Stimulated activated CD8-positive, alpha-beta memory T cell treated with anti-CD3 and anti-CD28 coated beads, Interleukin-12 subunit alpha, Interleukin-12 subunit beta, amount 100 ng/mL, for 4 hours (primary cell): Measurements from ENCODE around the gene ENTREP3.

Source experiments
- DNase-seq: peaks from one replicate; pipeline ENCODE4 v3.0.0-alpha.2; 2020; ENCODE audit warnings: low read depth

Gene ENTREP3

DNA sequence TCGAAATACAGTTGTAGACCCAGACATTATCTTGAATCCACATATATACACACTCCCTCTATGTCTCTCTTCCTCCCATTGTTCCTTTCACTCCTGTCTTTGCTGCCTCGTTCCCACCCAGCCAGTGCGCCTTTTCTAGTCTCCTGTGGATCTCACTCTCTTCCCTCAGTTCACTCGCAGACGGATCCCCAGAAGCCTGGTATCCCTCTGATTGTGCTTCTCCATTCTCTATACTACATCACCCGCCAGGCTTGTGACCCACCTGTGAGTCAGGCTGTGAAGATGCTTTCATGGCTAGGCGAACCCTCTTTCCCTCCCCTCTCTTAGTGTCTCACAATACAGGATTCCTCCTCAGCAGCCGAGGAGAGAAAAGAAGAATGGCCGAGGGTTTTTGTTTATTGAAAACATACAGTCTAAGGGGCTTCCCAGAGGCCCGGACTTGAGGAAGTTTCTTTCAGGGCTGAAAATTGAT lies 23.4 kb upstream of the ENTREP3 start:
- DNase-seq: no peak

DNA sequence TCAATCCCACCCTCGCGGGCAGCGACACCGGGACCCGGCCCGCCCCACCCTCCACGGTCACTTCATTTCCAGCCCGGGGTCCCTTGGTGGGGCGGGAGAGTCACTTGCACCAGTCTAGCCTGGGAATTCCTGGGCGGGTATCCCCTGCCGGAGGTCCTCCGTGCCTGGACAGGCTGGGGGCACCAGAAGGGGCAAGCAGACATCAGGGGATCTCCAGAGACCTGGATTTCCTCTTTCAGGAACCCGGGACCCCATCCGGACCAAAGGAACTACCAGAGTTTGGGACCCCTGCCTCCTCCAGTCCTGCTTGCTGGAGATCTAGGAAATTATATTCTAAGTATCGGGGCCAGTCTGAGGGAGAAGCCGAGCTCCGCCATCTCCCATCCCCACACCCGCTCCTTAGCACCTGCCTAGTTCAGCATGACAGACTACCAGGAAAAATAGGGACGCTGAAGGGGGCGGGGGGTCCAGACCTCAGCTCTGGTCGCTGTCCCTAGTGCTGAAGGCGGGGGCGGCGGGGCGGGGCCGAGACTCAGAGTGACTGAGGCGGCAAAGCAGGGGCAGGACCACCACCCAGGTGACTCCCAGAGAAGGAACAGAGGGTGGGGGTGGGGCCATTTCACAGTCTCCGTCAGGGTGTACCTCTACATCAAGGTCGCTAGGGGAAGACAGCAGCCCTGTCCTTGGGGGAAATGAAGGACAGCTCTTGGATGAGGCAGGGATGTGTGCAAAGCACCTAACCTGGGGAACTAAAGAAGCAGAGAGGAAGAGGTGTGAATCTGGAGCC lies 22.8 kb upstream of the ENTREP3 start:
- DNase-seq: peak; percentile 50

GRCh38 chr1:155277070-155277901 lies 22.0 kb upstream of the ENTREP3 start, which contains the start of gene HCN3:
HCN3 (plus strand) TSS chr1:155277463; CDS start chr1:155277591, 128 bp downstream.
- DNase-seq: peak; percentile 88

GRCh38 chr1:155273343-155274245 lies 18.3 kb upstream of the ENTREP3 start, which contains the start of gene CLK2:
CLK2 (minus strand) TSS chr1:155273504; CDS start chr1:155270977, 2,527 bp downstream.
- DNase-seq: peak; percentile 94

DNA sequence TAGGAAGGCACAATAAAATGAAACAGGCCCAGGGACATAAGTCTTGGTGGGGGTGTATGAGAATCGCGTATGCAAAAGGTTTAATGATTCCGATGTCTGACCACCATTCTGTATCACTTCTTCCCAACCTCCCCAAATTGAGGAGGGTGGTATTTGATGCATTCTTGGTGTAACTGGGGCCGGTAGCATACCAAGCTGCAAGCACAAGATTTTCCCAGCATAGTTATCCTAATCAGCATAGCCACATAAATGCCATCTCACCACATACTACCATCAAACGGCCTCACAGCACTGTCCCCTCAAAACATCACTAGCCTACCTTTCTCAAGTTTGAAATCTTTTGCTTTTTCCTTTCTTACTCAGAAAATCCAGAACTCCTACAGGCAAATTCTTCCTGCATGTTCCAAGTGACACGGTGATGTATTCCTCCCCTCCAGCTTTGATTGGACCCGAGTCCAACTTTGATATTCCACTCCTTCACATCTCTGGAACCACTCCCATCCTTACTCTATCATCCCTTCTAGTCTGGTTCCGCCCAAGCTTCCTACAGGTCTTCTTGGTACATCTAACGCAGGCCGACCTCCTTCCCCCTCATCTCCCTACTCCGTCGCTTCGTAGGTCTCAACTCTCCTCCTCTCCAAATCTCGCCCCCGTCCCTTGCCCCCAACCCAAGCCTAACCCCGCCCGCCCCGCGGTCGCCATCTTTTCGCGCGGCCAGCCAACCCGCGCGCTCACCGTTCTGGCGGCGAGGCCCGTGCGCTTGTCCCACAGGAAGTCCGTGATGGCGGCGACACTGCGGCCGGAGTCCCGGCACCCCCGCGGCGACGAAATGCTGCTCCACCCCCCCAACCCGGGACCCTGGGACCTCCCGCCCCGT lies 17.4 kb upstream of the ENTREP3 start:
- no peak for DNase-seq

GRCh38 chr1:155269381-155269780 lies 14.1 kb upstream of the ENTREP3 start:
- no peak for DNase-seq

GRCh38 chr1:155268630-155269029 lies 13.3 kb upstream of the ENTREP3 start:
- no peak for DNase-seq

DNA sequence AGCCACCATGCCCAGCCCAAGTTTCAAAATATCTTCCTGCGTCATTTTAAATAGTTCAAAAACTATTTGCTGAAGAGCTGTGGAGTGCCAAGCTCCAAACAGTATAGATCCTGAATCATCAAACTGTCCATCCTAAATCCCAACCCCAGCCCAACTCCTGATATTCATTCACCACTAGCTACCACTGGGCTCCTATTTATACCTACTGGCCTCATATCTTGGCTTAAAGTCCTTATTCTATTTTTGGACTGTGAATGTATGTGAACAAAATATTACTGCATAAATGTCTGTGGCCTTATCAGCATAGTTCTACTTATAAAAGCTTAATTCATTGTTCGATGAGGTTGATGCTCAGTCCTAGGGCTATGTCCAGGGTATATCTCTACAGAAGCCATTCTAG lies 12.1 kb upstream of the ENTREP3 start:
- no peak for DNase-seq

DNA sequence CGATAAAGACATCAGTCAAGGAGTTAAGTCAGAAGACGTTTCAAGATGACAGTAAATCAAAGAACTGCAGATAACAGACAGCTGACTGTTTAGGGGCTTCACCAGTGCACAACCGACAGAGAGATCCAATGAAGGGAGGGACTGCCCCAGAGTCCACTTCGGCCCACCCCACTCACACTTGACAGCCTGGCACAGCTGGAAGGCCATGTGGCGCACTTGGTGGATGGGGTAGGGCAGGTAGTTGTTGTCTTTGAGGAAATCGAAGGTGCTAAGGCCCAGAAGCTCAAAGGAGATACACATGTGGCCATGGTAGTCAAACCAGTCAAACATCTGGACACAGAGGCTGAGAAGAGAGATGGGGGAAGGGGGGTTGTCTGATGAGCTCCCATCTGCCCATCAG lies 11.3 kb upstream of the ENTREP3 start:
- DNase-seq: no peak

DNA sequence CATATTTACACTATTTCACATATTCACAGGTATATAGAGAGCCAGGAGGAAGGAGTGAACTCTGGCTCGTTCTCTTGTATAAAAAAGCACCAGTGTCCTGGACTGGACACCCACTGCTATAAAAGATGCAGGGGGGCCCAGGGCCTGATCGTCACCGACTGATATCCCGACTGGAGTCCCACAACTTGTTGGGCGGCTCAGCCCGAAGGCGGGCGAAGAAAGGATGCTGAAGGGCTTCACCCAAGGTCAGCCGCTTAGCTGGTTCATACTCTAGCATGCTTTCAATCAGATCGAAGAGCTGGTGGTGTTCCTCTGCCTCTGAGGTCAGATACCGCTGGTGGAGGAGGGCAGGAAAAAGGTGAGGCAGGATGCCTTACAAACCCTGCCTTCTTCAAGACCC lies 7.8 kb upstream of the ENTREP3 start:
- no peak for DNase-seq

DNA sequence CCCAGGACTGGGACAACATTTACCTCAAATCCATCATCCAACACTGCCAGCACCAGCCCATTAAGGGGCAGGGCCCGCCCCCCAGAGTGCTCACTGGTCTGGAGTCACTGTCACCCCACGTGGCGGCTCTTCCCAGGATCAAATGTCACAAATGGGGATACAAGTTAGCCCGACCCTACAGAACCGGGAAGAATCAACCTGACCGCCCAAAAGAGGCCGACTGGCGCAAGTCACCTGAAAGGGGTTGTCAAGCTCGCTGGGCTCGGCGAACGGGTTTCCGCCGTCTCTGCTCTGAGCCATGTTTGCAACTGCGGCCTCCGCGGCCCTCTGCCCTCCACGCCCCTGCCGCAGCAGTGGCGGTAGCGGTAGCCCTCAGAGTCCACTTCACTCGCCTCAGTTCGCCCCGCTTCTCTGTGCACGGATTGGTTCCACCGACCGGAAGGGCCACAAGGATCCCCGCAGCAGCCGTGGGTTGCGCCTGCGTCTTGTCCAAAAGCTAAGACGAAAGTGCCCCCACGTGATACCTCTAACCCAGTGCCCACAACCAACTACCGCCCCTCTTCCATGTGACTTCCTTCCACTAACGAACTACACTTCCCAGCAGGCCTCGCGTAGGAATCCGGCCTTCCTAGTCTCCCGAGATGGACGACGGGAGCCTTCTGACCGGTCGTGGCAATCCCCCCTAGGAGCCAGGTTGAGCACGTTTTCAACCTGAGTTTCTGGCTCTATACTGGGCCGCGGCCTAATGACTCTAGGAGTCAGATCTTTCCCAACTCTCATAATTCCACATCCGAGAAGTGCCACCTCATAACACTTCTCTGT lies 6.8 kb upstream of the ENTREP3 start, which contains the start of gene SCAMP3:
Gene SCAMP3 (minus strand): TSS at position 509 of the 822 bp plus-strand sequence. CDS start 209 bp downstream, at position 300.
- DNase-seq: peak; percentile 76

DNA sequence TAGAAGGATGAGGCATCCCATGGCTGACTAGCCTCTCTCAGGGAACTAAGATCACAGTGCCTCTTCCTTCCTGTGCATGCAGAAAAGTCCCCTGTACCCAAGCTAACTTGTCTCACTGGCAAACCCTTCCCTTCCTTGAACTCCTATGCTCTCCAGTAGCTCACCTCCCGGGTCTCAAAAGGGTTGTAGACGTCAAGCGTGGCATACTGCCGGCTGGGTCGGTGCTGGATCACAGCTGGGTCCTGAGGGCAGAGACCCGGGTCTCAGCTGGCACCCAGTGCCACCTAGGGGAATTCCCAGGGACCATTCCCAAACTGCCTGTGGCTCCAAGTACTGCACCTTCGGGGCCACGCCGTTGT lies 6.2 kb upstream of the ENTREP3 start:
- DNase-seq: no peak

- no peak for DNase-seq
Measured at GRCh38 chr1:155260276-155260675, 5.0 kb upstream of the ENTREP3 start.

GRCh38 chr1:155256058-155256852 lies 972 bp upstream of the ENTREP3 start:
- no peak for DNase-seq

DNA sequence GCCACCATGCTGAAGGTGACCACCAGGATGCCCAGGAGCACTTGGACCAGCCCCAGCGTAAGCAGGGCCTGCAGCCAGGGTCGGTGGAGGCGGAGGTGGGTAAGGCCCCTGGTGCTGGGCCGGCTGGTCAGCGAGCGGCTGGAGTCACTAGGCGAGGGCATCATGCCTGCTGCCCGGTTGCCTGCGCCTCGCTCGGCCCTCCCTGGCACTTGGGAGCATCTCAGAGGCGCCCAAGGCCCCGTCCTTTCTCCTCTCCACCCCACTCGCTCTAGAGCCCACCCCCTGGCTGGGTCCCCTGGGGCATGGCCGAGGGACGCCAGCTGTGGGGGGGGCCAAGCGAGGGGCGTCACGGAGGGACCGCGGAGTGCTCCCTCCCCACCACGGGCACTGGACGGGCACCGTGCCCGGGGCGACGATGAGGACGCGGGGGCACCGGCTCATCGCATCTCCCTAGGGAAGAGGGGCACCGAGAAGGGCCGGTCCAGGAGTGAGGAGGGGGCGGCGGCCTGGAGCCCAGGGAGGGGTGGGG lies 505 bp downstream of the ENTREP3 start:
- no peak for DNase-seq

- DNase-seq: no peak
Measured at GRCh38 chr1:155254228-155254713, 1.0 kb downstream of the ENTREP3 start.

DNA sequence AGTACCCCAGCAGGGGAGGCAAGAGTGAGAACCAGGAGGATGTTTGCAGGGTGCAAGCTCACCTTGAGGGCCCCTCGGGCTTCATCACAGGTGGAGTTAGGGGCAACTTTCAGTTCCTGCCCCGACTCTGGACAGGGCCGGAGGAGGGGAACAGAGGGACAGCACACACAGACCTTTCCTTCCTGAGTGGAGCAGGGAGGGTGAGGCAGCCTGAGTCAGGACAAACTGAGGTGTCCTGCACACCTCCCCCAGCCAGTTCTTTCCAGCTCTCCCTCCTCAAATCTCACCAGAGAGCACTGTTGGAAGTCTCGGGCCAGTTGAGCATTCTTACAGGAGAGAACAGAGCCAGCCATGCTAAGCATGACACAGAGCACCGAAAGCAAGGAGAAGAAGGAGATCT lies 1.5 kb downstream of the ENTREP3 start:
- DNase-seq: no peak

DNA sequence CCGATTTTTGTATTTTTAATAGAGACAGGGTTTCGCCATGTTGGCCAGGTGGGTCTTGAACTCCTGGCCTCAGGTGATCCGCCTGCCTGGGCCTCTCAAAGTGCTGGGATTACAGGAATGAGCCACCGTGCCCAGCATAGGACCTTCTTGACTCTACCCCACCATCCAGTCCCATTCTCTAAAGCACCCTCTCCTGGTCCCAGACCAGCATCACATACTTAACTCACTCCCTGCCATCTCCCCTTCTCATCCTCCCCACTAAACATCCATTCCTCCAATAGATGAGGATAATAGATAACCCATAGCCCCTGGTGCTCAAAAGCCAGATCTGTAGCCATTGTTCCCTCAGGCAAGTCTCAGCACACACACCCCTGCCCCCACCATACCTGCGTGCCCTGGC lies 2.1 kb downstream of the ENTREP3 start:
- DNase-seq: no peak

DNA sequence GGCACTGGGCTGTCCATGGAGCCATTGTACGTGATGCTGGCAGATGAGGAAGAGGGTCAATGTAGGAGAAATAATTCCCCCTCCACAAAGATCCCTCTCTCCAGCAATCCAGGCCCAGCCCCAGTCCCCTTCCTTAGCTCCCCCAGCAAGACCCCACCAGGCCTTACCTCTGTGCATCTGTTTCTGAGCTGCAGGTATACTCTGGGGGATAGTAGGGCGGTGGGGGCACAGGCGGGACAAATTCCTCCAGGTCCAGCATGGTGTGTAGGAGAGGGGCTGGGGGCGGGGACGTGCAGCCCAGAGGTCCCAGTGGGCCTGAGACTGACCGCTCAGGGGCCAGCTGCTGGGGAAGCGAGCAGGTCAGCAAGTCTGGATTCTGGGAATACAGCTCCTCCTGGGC lies 3.7 kb downstream of the ENTREP3 start:
- no peak for DNase-seq
